Measurements from ENCODE around the gene POLDIP2.

POLDIP2 gene

DNA sequence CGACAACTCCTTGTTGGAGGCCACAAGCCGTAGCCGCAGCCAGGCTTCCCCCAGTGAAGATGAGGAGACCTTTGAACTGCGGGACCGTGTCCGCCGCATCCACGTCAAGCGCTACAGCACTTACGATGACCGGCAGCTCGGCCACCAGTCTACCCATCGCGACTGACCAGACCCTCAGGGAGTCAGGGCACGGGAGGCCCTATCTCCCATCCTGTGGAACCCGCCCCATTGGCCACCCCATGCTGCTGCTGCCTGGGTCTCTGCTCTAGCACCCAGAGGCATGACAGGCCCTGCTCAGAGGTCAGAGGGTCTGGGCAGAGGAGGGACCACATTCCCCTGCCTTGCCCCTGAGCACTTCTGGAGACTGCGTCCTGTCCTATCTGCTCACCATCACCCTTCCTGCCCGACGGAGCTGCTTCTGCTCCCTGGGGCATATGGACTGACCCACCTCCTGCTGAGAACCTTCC lies 12.9 kb downstream of the POLDIP2 start:
- TF ChIP-seq, protein P1, sequence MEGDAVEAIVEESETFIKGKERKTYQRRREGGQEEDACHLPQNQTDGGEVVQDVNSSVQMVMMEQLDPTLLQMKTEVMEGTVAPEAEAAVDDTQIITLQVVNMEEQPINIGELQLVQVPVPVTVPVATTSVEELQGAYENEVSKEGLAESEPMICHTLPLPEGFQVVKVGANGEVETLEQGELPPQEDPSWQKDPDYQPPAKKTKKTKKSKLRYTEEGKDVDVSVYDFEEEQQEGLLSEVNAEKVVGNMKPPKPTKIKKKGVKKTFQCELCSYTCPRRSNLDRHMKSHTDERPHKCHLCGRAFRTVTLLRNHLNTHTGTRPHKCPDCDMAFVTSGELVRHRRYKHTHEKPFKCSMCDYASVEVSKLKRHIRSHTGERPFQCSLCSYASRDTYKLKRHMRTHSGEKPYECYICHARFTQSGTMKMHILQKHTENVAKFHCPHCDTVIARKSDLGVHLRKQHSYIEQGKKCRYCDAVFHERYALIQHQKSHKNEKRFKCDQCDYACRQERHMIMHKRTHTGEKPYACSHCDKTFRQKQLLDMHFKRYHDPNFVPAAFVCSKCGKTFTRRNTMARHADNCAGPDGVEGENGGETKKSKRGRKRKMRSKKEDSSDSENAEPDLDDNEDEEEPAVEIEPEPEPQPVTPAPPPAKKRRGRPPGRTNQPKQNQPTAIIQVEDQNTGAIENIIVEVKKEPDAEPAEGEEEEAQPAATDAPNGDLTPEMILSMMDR (IDR thresholded peaks at IDR 0.05), result no peak

DNA sequence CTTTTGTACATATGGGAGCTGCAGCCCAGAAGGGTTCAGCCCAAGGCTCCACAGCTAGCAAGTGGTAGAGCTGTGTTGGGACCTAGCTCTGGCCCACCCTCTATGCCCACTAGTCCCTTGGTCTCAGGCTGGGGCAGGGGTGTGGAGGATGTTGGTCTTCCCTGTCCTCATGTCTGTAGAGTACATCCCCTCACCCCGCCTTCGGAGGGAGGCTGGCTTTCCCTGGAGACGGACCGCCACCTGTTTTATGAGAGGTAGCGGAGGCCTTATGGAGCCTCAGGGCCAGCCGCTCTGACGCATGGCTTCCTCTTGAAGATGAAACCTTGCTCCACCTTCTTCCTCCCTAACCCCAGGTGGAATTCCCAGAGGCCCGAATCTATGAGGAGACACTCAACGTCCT lies 13.3 kb downstream of the POLDIP2 start:
- TF ChIP-seq, protein P1 (IDR thresholded peaks at IDR 0.05), result no peak

DNA sequence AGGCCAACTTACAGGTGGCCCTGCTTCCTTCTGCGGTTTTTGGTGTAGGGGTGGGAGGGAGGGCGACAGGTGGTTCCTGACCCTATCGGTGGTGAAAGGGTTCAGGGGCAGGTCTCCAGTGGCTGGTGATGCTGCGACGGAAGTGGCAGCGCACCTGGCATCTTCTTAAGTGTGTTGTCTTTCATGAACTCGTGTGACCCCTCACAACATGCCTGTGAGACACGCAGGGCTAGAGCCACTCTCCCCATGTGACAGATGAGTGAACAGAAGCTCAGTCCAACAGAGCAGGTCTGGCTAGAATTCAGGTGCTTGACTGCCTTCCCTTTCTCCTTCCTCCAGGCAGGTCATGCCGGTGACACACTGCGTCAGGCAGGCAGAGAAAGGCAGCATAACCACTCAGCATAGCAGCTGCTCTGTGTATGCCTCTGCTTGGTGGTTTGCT lies 13.8 kb downstream of the POLDIP2 start:
- TF ChIP-seq, protein P1 (IDR thresholded peaks at IDR 0.05), result no peak

DNA sequence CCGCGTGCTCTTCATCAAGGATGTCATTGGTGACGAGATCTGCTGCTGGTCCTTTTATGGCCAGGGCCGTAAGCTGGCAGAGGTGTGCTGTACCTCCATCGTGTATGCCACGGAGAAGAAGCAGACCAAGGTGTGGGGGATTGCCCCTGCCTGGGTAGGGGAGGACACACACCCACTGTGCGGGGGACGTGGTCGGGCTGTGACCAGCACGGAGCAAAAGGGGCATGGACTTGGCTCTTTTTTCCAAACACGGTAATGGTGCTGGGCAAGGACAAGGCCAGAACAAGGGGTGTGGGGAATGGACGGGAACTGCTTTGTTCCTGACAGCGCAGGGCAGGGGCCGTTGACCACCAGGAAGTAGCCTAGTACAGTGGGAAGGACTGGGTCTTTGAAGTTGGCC lies 15.0 kb downstream of the POLDIP2 start:
- TF ChIP-seq, protein P1 (IDR thresholded peaks at IDR 0.05), result no peak

DNA sequence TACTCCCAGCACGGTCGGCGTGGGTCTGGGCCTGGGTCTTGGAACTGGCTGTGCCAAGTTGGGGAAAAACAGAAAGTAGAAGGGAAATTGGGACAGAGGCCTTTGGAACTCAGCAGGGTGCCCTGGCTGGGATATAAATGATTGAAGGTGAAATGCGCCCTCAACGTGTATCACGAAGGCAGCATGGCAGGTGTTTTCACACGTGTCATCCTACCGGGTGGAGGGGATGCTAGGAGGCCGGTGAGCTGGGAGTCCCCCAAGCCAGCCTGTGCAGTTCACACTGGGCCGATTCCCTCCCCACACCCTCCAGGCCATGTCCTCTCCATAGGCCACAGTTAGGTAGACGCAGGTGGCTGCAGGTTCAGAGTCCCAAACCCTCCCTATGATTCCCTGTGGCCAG lies 15.8 kb downstream of the POLDIP2 start:
- TF ChIP-seq, protein P1 (IDR thresholded peaks at IDR 0.05), result no peak

DNA sequence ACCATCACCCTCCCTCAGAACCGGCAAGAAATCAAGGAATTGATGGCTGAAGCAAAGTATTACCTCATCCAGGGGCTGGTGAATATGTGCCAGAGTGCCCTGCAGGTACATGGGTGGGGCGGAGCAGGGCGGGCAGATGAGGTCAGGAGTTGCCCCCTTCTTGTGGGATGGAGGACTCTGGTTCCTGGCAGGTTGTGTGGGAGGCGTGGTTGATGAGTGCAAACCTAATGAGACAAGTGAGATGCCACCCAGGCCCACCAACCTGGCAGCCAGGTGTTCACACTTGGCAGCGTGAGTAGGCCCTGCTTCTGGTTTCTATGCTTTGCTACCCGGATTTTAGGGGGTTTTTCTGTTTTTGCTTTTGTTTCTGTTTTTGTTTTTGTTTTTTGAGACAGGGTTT lies 17.0 kb downstream of the POLDIP2 start:
- TF ChIP-seq, protein P1 (IDR thresholded peaks at IDR 0.05), result no peak

DNA sequence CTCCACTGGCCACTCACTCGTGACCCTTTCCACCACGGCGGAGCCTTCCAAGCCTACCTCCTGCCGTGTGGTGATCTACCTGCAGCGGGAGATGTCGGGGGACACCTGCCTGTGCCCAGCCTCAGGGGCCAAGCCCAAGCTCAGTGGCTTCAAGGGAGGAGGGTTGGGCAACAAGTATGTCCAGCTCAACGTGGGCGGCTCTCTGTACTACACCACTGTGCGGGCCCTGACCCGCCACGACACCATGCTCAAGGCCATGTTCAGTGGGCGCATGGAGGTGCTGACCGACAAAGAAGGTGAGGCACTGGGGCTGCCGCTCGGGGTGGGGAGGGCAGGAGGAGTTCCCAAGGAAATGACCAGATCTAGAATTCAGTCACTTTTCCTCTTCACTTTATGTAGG lies 17.9 kb downstream of the POLDIP2 start:
- TF ChIP-seq, protein P1 (IDR thresholded peaks at IDR 0.05), result no peak

Measured in LNCAP (cell line).